Heart right ventricle (tissue), 16 donors: ENCODE data around the gene C9orf50. TPM values are rescaled to one million over a fixed set of nuclear protein-coding genes. Genes with fewer than 3 reads are reported as not detected.
A peak's percentile ranks its signal among the peaks of the same experiment; 100 is the strongest.

Experiments
- ATAC-seq, 8 donors: fragments of 200-7000 bp; cut with Tn5 transposase; one replicate each; pipeline ENCODE4 v1.9.1; 2020; ENCODE audit warnings: mild to moderate bottlenecking in 8 of 8, moderate library complexity in 8 of 8, moderate number of reproducible peaks in 1 of 8
- DNase-seq, 2 donors: peaks; one replicate each; pipeline ENCODE4 v3.0.0-alpha.2; 2020
- H3K27ac ChIP-seq, 10 donors: fragments of 200-600 bp; sonication (generic) in 2 of 10; one replicate each; pipeline versions ENCODE4 v1.5.0 to v1.8.0; 2020 to 2022; ENCODE audit warnings: mild to moderate bottlenecking in 3 of 10
- H3K27me3 ChIP-seq, 7 donors: fragments of 200-600 bp; one replicate each; pipeline ENCODE4 v1.8.0; 2021 to 2022; ENCODE audit warnings: mild to moderate bottlenecking in 2 of 7
- H3K36me3 ChIP-seq, 9 donors: fragments of 200-600 bp; sonication (generic) in 1 of 9; one replicate each; pipeline versions ENCODE4 v1.5.0 to v1.8.0; 2020 to 2022; ENCODE audit warnings: mild to moderate bottlenecking in 2 of 9
- H3K4me1 ChIP-seq, 9 donors: fragments of 200-600 bp; sonication (generic) in 1 of 9; one replicate each; pipeline versions ENCODE4 v1.5.0 to v1.8.0; 2020 to 2022; ENCODE audit warnings: mild to moderate bottlenecking in 4 of 9
- H3K4me3 ChIP-seq, 10 donors: fragments of 200-600 bp; sonication (generic) in 2 of 10; one replicate each; pipeline versions ENCODE4 v1.5.0 to v1.8.0; 2020 to 2022; ENCODE audit warnings: mild to moderate bottlenecking in 7 of 10, moderate library complexity in 2 of 10
- H3K9me3 ChIP-seq, 11 donors: fragments of 200-600 bp in 10 of 11; sonication (generic) in 2 of 11; one replicate each; pipeline versions ENCODE4 v1.5.0 to v1.8.0; 2013 to 2022; ENCODE audit warnings: mild to moderate bottlenecking in 2 of 11, control low read depth in 1 of 11, moderate library complexity in 1 of 11
- WGBS, 2 donors: extraction: QIAGEN DNeasy Blood & Tissue Kit; methylation state at CpG; one replicate each; pipeline ENCODE4 v1.1.7; 2013; ENCODE audit warnings: inconsistent platforms in 1 of 2; 5-methylcytosine and 5-hydroxymethylcytosine counted together
- intact Hi-C, 10 donors: fragments of 100-400 bp; cut with DNase I; formaldehyde crosslinking; loops; one replicate each; pipeline versions ENCODE4 v1.11.1 to v1.14.2; 2022
- polyA plus RNA-seq, 2 donors: library from polyadenylated mRNA; stranded (reverse); fragments of 200-250 nt; gene quantifications; one replicate each; pipeline ENCODE4 v1.2.3, GENCODE V29; 2013
- total RNA-seq, 10 donors: library from RNA; stranded (reverse); fragmentation: NEBNext Ultra II Directional in 3 of 10; extraction: Animal tissue kit (Norgen Biotek cat#: 25700) in 3 of 10; gene quantifications; one replicate each; pipeline versions ENCODE4 v1.2.1 to v1.2.4, GENCODE V29; 2021 to 2023
- TF ChIP-seq, protein P1 (sequence below), 9 donors: fragments of 200-600 bp; sonication (generic) in 2 of 9; IDR thresholded peaks; one replicate each; pipeline versions ENCODE4 v1.5.0 to v1.8.0; 2021 to 2022; ENCODE audit warnings: antibody characterized with exemption in 9 of 9, mild to moderate bottlenecking in 5 of 9, moderate library complexity in 1 of 9
- donor health status: Arrhythmogenic right ventricular cardiomyopathy.
- donor health status: ischemic (EF 13 %, LVEDD 7.1; RV severe dilation, severe dysfunction).
- donor health status: healthy with polysubstance abuse.
- donor health status: DM: no; HTN: yes; CAD: no.
- donor health status: DM: no; HTN: no; CAD: no.
- donor health status: ischemic (EF 25% LVEDD 6.9; RV normal size, moderate dysfunction).
- donor health status: ischemic (EF 25% LVEDD 5.7; RV mildly dilated, moderate dysfunction).
- donor health status: healthy.
- donor health status: DM: yes; HTN: yes; CAD: no.
- donor health status: Ischemic cardiomyopathy.
- donor health status: ischemic (EF 35%, LVEDD 5.7; RV mildly dilated, moderate dysfunction).
- donor health status: nonischemic (EF 11% LVEDD 7.7; RV severe dilation, severe dysfunction).
- donor health status: DM: yes; HTN: yes; CAD: no.
- donor health status: PGD.
- donor health status: ischemic (EF 29% LVEDD 5.4; RV normal size, mild dysfunction).
- donor health status: nonischemic (EF 23%, LVEDD 6.1; RV moderate dilation, normal function).

Gene C9orf50
- total and polyA plus RNA-seq, 12 donors, result not detected

- no peak overlapping the region for H3K4me3 ChIP-seq
- TF ChIP-seq, protein P1, sequence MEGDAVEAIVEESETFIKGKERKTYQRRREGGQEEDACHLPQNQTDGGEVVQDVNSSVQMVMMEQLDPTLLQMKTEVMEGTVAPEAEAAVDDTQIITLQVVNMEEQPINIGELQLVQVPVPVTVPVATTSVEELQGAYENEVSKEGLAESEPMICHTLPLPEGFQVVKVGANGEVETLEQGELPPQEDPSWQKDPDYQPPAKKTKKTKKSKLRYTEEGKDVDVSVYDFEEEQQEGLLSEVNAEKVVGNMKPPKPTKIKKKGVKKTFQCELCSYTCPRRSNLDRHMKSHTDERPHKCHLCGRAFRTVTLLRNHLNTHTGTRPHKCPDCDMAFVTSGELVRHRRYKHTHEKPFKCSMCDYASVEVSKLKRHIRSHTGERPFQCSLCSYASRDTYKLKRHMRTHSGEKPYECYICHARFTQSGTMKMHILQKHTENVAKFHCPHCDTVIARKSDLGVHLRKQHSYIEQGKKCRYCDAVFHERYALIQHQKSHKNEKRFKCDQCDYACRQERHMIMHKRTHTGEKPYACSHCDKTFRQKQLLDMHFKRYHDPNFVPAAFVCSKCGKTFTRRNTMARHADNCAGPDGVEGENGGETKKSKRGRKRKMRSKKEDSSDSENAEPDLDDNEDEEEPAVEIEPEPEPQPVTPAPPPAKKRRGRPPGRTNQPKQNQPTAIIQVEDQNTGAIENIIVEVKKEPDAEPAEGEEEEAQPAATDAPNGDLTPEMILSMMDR (IDR thresholded peaks at IDR 0.05), result no peak
- ATAC-seq, result no peak
- no peaks in the 10 kb centered on the region for H3K9me3 ChIP-seq
- 94 to 95% methylated on average over 7 of the region's 7 CpGs for WGBS, 2 donors
- DNase-seq, result no peak
- intact Hi-C loops, result no loop called here
- H3K27ac ChIP-seq, result no peak overlapping the region
- H3K27me3 ChIP-seq, result peaks cover 0 to 5% (median 0%) of the 10 kb centered on the region in 7 donors
- peaks cover 0 to 11% (median 0%) of the 10 kb centered on the region in 9 donors for H3K4me1 ChIP-seq
- no peaks in the 10 kb centered on the region for H3K36me3 ChIP-seq
Measured at GRCh38 chr9:129655154-129655553, 34.3 kb upstream of the C9orf50 start.

DNA sequence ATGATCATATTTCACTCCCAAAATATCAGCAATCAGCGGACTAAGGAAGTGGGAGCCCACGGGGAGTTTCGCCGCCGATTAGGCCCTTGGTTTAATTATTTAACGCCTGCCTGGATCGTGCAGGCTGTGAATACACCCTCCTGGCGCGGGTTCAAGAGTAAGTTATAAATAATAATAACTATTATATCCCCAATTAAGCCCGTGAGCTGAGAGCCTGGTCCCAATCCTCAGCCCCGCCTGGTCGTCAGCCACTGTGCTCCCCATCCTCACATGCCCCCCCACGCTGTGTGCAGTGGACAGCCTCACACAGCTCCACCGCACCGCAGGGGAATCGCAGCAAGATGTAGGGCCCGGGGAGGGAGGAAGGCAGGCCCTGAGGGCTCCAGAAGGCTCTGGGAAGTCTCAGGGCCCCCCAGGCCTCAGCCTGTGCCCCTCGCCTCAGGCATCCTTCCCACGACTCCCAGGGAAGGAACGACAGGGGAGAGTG is 33.7 kb upstream of the C9orf50 start:
- no peaks in the 10 kb centered on the region for H3K9me3 ChIP-seq
- H3K27ac ChIP-seq, result peak overlapping the region in 1 of 10 donors; percentile 3
- H3K4me3 ChIP-seq, result no peak overlapping the region
- DNase-seq (no peak), ATAC-seq (peak in 1 of 8 donors; percentile 24)
- TF ChIP-seq, protein P1 (IDR thresholded peaks at IDR 0.05), result no peak
- H3K36me3 ChIP-seq, result no peaks in the 10 kb centered on the region
- H3K27me3 ChIP-seq, result peaks cover 0 to 5% (median 0%) of the 10 kb centered on the region in 7 donors
- H3K4me1 ChIP-seq, result peaks cover 0 to 11% (median 0%) of the 10 kb centered on the region in 9 donors
- intact Hi-C loops, result loop anchor here in 1 of 10 donors (5.0 kb wide), 1 partner anchor 63 kb away; no protein-coding TSS in a partner anchor
- WGBS, 2 donors, result 34 to 52% methylated on average over 20 of the region's 20 CpGs

- ATAC-seq (no peak), DNase-seq (no peak)
- Histone ChIP-seq H3K27me3 (peaks cover 0 to 2% (median 0%) of the 10 kb centered on the region in 7 donors), H3K9me3 (no peaks in the 10 kb centered on the region), H3K4me3 (no peak overlapping the region), H3K27ac (peak overlapping the region in 1 of 10 donors; percentile 3), H3K4me1 (peaks cover 0 to 11% (median 0%) of the 10 kb centered on the region in 9 donors), H3K36me3 (no peaks in the 10 kb centered on the region)
- 46 to 47% methylated on average over 19 of the region's 19 CpGs for WGBS, 2 donors
- TF ChIP-seq, protein P1 (IDR thresholded peaks at IDR 0.05), result no peak
- intact Hi-C loops, result loop anchor here in 1 of 10 donors (5.0 kb wide), 1 partner anchor 63 kb away; no protein-coding TSS in a partner anchor
Measured at GRCh38 chr9:129653823-129654553, 33.1 kb upstream of the C9orf50 start.

DNA sequence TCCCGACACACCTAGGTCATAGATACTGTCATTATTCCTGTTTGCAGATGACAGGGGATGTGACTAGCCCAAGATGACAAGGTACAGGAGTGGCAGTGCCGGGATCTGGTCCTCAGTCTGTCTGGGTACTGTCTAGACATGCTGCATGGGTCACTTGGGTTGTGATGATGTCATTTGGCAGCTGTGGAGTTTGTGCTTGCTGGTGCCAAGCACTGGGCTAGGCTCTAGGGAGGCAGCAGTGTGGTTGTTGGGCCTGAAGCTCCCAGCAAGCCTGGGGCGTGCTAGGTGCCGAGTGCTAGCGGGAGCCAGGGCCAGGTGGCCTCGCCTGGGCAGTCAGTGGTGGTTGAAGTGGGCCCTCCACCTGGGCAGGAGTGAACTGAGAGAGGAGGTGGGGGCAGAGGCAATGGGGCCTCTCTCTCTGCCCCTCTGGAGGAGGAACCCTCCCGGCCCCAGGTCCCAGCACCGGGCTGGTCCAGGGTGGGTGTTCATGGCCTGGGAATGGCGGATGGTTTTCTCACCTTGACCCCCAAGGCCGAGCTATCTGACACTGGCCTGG is 29.9 kb upstream of the C9orf50 start:
- WGBS, 2 donors, result 92 to 96% methylated on average over 10 of the region's 10 CpGs
- Histone ChIP-seq H3K27ac (no peak overlapping the region), H3K36me3 (no peaks in the 10 kb centered on the region), H3K4me3 (no peak overlapping the region), H3K9me3 (no peaks in the 10 kb centered on the region), H3K27me3 (no peaks in the 10 kb centered on the region), H3K4me1 (peaks cover 0 to 11% (median 0%) of the 10 kb centered on the region in 9 donors)
- DNase-seq (no peak), ATAC-seq (no peak)
- intact Hi-C loops, result loop anchor here in 1 of 10 donors (5.0 kb wide), 1 partner anchor 67 kb away; no protein-coding TSS in a partner anchor
- TF ChIP-seq, protein P1 (IDR thresholded peaks at IDR 0.05), result no peak
